PC-3 (cell line): ENCODE data around the gene SGTA. TPM values are rescaled to one million over a fixed set of nuclear protein-coding genes. Genes with fewer than 3 reads are reported as not detected.
"Not testable (repeated sequence)": the region's sequence is repeated elsewhere in the genome, so short reads cannot be mapped to it uniquely, and the experiment has no call there.

Experiments
- ATAC-seq: fragments of 200-7000 bp; cut with Tn5 transposase; 2 replicates; pipeline ENCODE4 v1.9.1; 2020; ENCODE audit warnings: mild to moderate bottlenecking, moderate library complexity
- BruUV-seq: library from RNA; stranded (reverse); fragments of 400-500 nt; replicated peaks from 2 replicates; lab custom pipeline; 2021; lab: Mats Ljungman, UMichigan
- CTCF ChIA-PET: fragments of 300-600 bp; sonication (Branson Sonifier 250); formaldehyde crosslinking; loops from one replicate; lab custom pipeline; 2022; ENCODE audit warnings: antibody characterized with exemption; lab: Charles Lee
- POLR2A ChIA-PET: fragments of 300-600 bp; sonication (Branson Sonifier 250); formaldehyde crosslinking; loops from one replicate; lab custom pipeline; 2022; ENCODE audit warnings: antibody characterized with exemption; ENCODE audit not compliant: unreplicated experiment; lab: Charles Lee
- DNase-seq: peaks from one replicate; pipeline ENCODE4 v3.0.0-alpha.2; 2015
- H2AFZ ChIP-seq: fragments of 300-600 bp; sonication (generic); 2 replicates; pipeline ENCODE4 v1.6.0; 2016; ENCODE audit warnings: antibody characterized with exemption, low read length
- H3F3A ChIP-seq: fragments of 300-600 bp; sonication (generic); one replicate; pipeline ENCODE4 v1.6.0; 2017; ENCODE audit warnings: antibody characterized with exemption, low read length, control low read depth, mild to moderate bottlenecking; ENCODE audit not compliant: unreplicated experiment
- H3K27ac ChIP-seq: fragments of 300-600 bp; sonication (generic); 2 replicates; pipeline ENCODE4 v1.5.1; 2016; ENCODE audit warnings: mild to moderate bottlenecking, low read length
- H3K27me3 ChIP-seq: fragments of 300-600 bp; sonication (generic); 2 replicates; pipeline ENCODE4 v1.6.1; 2016; ENCODE audit warnings: low read length, mixed read lengths
- H3K36me3 ChIP-seq: fragments of 300-600 bp; sonication (generic); 2 replicates; pipeline ENCODE4 v1.6.1; 2016; ENCODE audit warnings: low read depth, mixed run types, low read length, mixed read lengths
- H3K4me1 ChIP-seq: fragments of 300-600 bp; sonication (generic); 2 replicates; pipeline ENCODE4 v1.5.1; 2016; ENCODE audit warnings: low read length; ENCODE audit not compliant: insufficient read depth
- H3K4me2 ChIP-seq: fragments of 300-600 bp; sonication (generic); 2 replicates; pipeline ENCODE4 v1.6.0; 2016; ENCODE audit warnings: low read length
- H3K4me3 ChIP-seq: fragments of 300-600 bp; sonication (generic); 2 replicates; pipeline ENCODE4 v1.5.1; 2016; ENCODE audit warnings: mild to moderate bottlenecking, low read length, mixed read lengths
- H3K79me2 ChIP-seq: fragments of 300-600 bp; sonication (generic); 2 replicates; pipeline ENCODE4 v1.6.1; 2017; ENCODE audit warnings: low read length, mixed read lengths
- H3K9ac ChIP-seq: fragments of 300-600 bp; sonication (generic); 2 replicates; pipeline ENCODE4 v1.6.0; 2016; ENCODE audit warnings: mild to moderate bottlenecking, low read length
- H3K9me2 ChIP-seq: fragments of 300-600 bp; sonication (generic); replicated peaks from 2 replicates; pipeline ENCODE4 v1.6.1; 2016; ENCODE audit warnings: mixed run types, low read length, mixed read lengths
- H3K9me3 ChIP-seq: fragments of 300-600 bp; sonication (generic); 2 replicates; pipeline ENCODE4 v1.6.1; 2016; ENCODE audit warnings: low read length, mixed read lengths
- H4K20me1 ChIP-seq: fragments of 300-600 bp; sonication (generic); 2 replicates; pipeline ENCODE4 v1.6.1; 2016; ENCODE audit warnings: low read length, mixed read lengths
- CTCF ChIP-seq: fragments of 300-600 bp; sonication (generic); conservative IDR thresholded peaks from 2 replicates; pipeline ENCODE4 v1.5.1; 2017; ENCODE audit warnings: antibody characterized with exemption, low read depth, mild to moderate bottlenecking, low read length
- EZH2 ChIP-seq: fragments of 300-600 bp; sonication (generic); IDR thresholded peaks from one replicate; pipeline ENCODE4 v1.6.1; 2017; ENCODE audit warnings: antibody characterized with exemption, mild to moderate bottlenecking, low read length; ENCODE audit not compliant: unreplicated experiment
- EZH2phosphoT487 ChIP-seq: fragments of 300-600 bp; sonication (generic); IDR thresholded peaks from 2 replicates; pipeline ENCODE4 v1.6.1; 2018; ENCODE audit warnings: mild to moderate bottlenecking, antibody characterized with exemption, low read length, borderline replicate concordance
- intact Hi-C: fragments of 100-400 bp; cut with micrococcal nuclease; formaldehyde crosslinking; loops from 2 replicates; pipeline ENCODE4 v1.9.0; 2023
- total RNA-seq: library from RNA; depleted of rRNA; stranded (reverse); fragments of >200 nt; gene quantifications from 2 replicates; pipeline ENCODE4 v1.2.3, GENCODE V29; 2014

The SGTA gene
- total RNA-seq, 1 experiment from 2014 or later = 78.6 TPM

GRCh38 chr19:2822846-2823245 lies 39.8 kb upstream of the SGTA start:
- TF ChIP-seq CTCF (no peak), EZH2 (no peak), EZH2phosphoT487 (no peak)
- ChIA-PET POLR2A (no interaction called here), CTCF (no interaction called here)

GRCh38 chr19:2820112-2820702 lies 37.1 kb upstream of the SGTA start:
- intact Hi-C loops = no loop called here
- Histone ChIP-seq H3K4me2 (peak overlapping the region; percentile 93), H3K9me2 (no peaks in the 10 kb centered on the region), H3K9me3 (no peaks in the 10 kb centered on the region), H3K9ac (peak overlapping the region; percentile 58), H3K36me3 (no peaks in the 10 kb centered on the region), H3K79me2 (no peaks in the 10 kb centered on the region), H3K27ac (no peak overlapping the region), H4K20me1 (no peaks in the 10 kb centered on the region), H3K4me3 (peak overlapping the region; percentile 77), H2AFZ (peak overlapping the region; percentile 69), H3F3A (no peaks in the 10 kb centered on the region), H3K4me1 (no peaks in the 10 kb centered on the region), H3K27me3 (no peaks in the 10 kb centered on the region)
- BruUV-seq = TSS peak; percentile 31
- TF ChIP-seq CTCF (no peak), EZH2 (no peak), EZH2phosphoT487 (no peak)
- ATAC-seq (peak; percentile 8), DNase-seq (no peak)
- POLR2A ChIA-PET = interaction anchor here (0.6 kb wide), 1 partner anchor 644 kb away, joined by 4 read pairs; no protein-coding TSS in a partner anchor
- CTCF ChIA-PET = no interaction called here

More at GRCh38 chr19:2822846-2823245, 39.8 kb upstream of the SGTA start:
- DNase-seq (no peak), ATAC-seq (no peak)
- no peak overlapping the region for H3K4me2 ChIP-seq
- no peaks in the 10 kb centered on the region for H3K4me1 ChIP-seq
- no peaks in the 10 kb centered on the region for H3K9me2 ChIP-seq
- H3K9me3 ChIP-seq = no peaks in the 10 kb centered on the region
- intact Hi-C loops = no loop called here
- no TSS peak for BruUV-seq
- H3F3A ChIP-seq = no peaks in the 10 kb centered on the region
- no peaks in the 10 kb centered on the region for H3K27me3 ChIP-seq
- H4K20me1 ChIP-seq = no peaks in the 10 kb centered on the region
- H3K4me3 ChIP-seq = no peak overlapping the region
- H3K36me3 ChIP-seq = no peaks in the 10 kb centered on the region
- no peaks in the 10 kb centered on the region for H3K79me2 ChIP-seq
- no peak overlapping the region for H3K27ac ChIP-seq
- H2AFZ ChIP-seq = no peak overlapping the region
- no peak overlapping the region for H3K9ac ChIP-seq

- H3K36me3 ChIP-seq = no peaks in the 10 kb centered on the region
- no peaks in the 10 kb centered on the region for H4K20me1 ChIP-seq
- no peaks in the 10 kb centered on the region for H3K27me3 ChIP-seq
- ATAC-seq (peak; percentile 96), DNase-seq (peak; percentile 92)
- no peaks in the 10 kb centered on the region for H3K9me3 ChIP-seq
- intact Hi-C loops = no loop called here
- peak within 1 kb of the TSS; percentile 69 for H2AFZ ChIP-seq
- no TSS peak for BruUV-seq
- H3F3A ChIP-seq = no peaks in the 10 kb centered on the region
- TF ChIP-seq EZH2phosphoT487 (no peak), CTCF (peak; percentile 74)
- H3K79me2 ChIP-seq = no peaks in the 10 kb centered on the region
- peak within 1 kb of the TSS; percentile 93 for H3K4me2 ChIP-seq
- CTCF ChIA-PET = interaction anchor here (0.6 kb wide), 1 partner anchor 1073 kb away, joined by 5 read pairs; no protein-coding TSS in a partner anchor
- POLR2A ChIA-PET = interaction anchor here (0.6 kb wide), 1 partner anchor 645 kb away, joined by 4 read pairs; no protein-coding TSS in a partner anchor
- H3K4me3 ChIP-seq = peak within 1 kb of the TSS; percentile 77
- H3K27ac ChIP-seq = no peak within 1 kb of the TSS
- no peaks in the 10 kb centered on the region for H3K4me1 ChIP-seq
- no peaks in the 10 kb centered on the region for H3K9me2 ChIP-seq
- H3K9ac ChIP-seq = peak within 1 kb of the TSS; percentile 58
Observed at GRCh38 chr19:2819540-2820111, 36.6 kb upstream of the SGTA start, which contains the start of gene ZNF554. Gene ZNF554, plus strand, starts transcription at chr19:2819868. Its CDS starts 204 bp downstream, at chr19:2820072.

- H3K9ac ChIP-seq, H3K4me2 ChIP-seq, H3K36me3 ChIP-seq, intact Hi-C loops, H3K79me2 ChIP-seq, H4K20me1 ChIP-seq, H3K27me3 ChIP-seq, H3K4me3 ChIP-seq, H2AFZ ChIP-seq, ATAC-seq, H3K4me1 ChIP-seq, H3K9me3 ChIP-seq, BruUV-seq, H3F3A ChIP-seq, H3K9me2 ChIP-seq, CTCF ChIA-PET, POLR2A ChIA-PET, H3K27ac ChIP-seq: not testable (repeated sequence)
- DNase-seq = peak; percentile 41
Observed at GRCh38 chr19:2817237-2817829, 34.3 kb upstream of the SGTA start.
